ENCODE measurements around the gene NOTCH2.
"Not testable (repeated sequence)": the region's sequence is repeated elsewhere in the genome, so short reads cannot be mapped to it uniquely, and the experiment has no call there.

NOTCH2 gene

GRCh38 chr1:120092232-120093218 is 23.1 kb upstream of the NOTCH2 start:
- not testable (repeated sequence) for H3K9ac ChIP-seq (ENCODE audit: low read length); H3K23ac ChIP-seq (ENCODE audit: low read length); H3K79me2 ChIP-seq (ENCODE audit: control insufficient read depth, insufficient read depth, low read length); H2AK5ac ChIP-seq (ENCODE audit: low read length); H2BK120ac ChIP-seq (ENCODE audit: low read depth, low read length); H2BK15ac ChIP-seq (replicated peaks; ENCODE audit: low read depth); H3K27me3 ChIP-seq (ENCODE audit: insufficient read depth, low read length, poor library complexity); H3K56ac ChIP-seq (ENCODE audit: low read length); H4K5ac ChIP-seq (ENCODE audit: low read length); DNase-seq; H3K4ac ChIP-seq (ENCODE audit: low read depth, low read length); H2BK5ac ChIP-seq (ENCODE audit: low read length); H3K79me1 ChIP-seq (ENCODE audit: low read length); H3K4me3 ChIP-seq (ENCODE audit: low read length); H3K36me3 ChIP-seq (ENCODE audit: control insufficient read depth, insufficient read depth, low read length); H3K27ac ChIP-seq (ENCODE audit: low read depth, low read length); H4K8ac ChIP-seq (ENCODE audit: low read depth, low read length); H3K4me2 ChIP-seq (ENCODE audit: low read length); H3K4me1 ChIP-seq (ENCODE audit: control insufficient read depth, low read depth, low read length); H3K18ac ChIP-seq (ENCODE audit: low read length)
- no CpG with 5 or more reads among the region's 4 CpGs for WGBS (ENCODE audit: extremely low coverage, insufficient coverage, low lambda C conversion rate)

DNA sequence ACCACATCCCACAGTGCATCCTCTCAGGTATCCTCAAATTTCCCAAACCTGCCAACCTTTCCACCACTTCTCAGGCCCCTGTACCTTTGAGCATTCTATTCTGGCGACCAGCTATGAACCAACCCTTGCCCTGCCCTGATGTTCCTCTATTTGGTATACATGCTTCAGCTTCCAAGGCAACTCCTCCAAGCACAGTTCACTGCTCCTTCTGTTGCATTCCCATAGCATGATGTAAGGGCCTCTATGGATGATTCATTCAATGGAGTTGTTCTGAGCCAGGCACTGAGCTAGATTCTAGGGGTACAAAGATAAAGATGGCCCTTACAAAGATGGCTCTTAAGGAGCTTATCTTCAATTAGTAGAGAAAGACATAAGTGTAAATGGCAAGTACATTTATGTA is 21.4 kb upstream of the NOTCH2 start:
- H3K4ac ChIP-seq (ENCODE audit: low read depth, low read length); H3K18ac ChIP-seq (ENCODE audit: low read length); H3K36me3 ChIP-seq (ENCODE audit: control insufficient read depth, insufficient read depth, low read length); H2AK5ac ChIP-seq (ENCODE audit: low read length); H3K4me2 ChIP-seq (ENCODE audit: low read length); H2BK15ac ChIP-seq (replicated peaks; ENCODE audit: low read depth); H3K79me2 ChIP-seq (ENCODE audit: control insufficient read depth, insufficient read depth, low read length); H3K56ac ChIP-seq (ENCODE audit: low read length); H2BK120ac ChIP-seq (ENCODE audit: low read depth, low read length); H4K5ac ChIP-seq (ENCODE audit: low read length); H4K8ac ChIP-seq (ENCODE audit: low read depth, low read length); H3K27me3 ChIP-seq (ENCODE audit: insufficient read depth, low read length, poor library complexity); H2BK5ac ChIP-seq (ENCODE audit: low read length); H3K23ac ChIP-seq (ENCODE audit: low read length); H3K27ac ChIP-seq (ENCODE audit: low read depth, low read length); H3K4me1 ChIP-seq (ENCODE audit: control insufficient read depth, low read depth, low read length); DNase-seq; H3K9ac ChIP-seq (ENCODE audit: low read length); H3K4me3 ChIP-seq (ENCODE audit: low read length); H3K79me1 ChIP-seq (ENCODE audit: low read length): not testable (repeated sequence)
- no CpG with 5 or more reads among the region's 1 CpG for WGBS (ENCODE audit: extremely low coverage, insufficient coverage, low lambda C conversion rate)

DNA sequence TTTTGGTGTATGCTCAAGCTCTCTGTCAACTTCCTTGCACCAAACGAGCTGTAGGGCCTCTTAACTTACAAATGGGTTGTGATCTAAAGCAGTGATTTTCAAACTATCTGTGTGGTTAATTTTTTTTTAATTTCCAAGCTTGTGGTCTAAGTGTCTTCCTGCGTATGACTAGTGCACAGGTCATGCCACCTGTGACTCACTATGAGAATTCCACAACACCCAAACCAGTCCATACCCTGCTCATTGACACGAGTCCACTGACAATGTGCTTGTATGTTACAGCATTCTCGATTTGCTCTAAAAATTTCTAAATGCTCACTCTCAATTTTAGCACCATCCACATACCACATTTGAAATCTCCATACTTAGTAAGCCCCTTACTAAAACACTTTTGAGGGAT is 18.5 kb upstream of the NOTCH2 start:
- H3K18ac ChIP-seq (ENCODE audit: low read length); H3K4me2 ChIP-seq (ENCODE audit: low read length); H3K79me2 ChIP-seq (ENCODE audit: control insufficient read depth, insufficient read depth, low read length); H2AK5ac ChIP-seq (ENCODE audit: low read length); H3K9ac ChIP-seq (ENCODE audit: low read length); H3K79me1 ChIP-seq (ENCODE audit: low read length); H3K4me3 ChIP-seq (ENCODE audit: low read length); H3K27me3 ChIP-seq (ENCODE audit: insufficient read depth, low read length, poor library complexity); H3K4ac ChIP-seq (ENCODE audit: low read depth, low read length); H2BK15ac ChIP-seq (replicated peaks; ENCODE audit: low read depth); H4K8ac ChIP-seq (ENCODE audit: low read depth, low read length); H2BK5ac ChIP-seq (ENCODE audit: low read length); H3K27ac ChIP-seq (ENCODE audit: low read depth, low read length); H3K36me3 ChIP-seq (ENCODE audit: control insufficient read depth, insufficient read depth, low read length); H3K4me1 ChIP-seq (ENCODE audit: control insufficient read depth, low read depth, low read length); H3K23ac ChIP-seq (ENCODE audit: low read length); H4K5ac ChIP-seq (ENCODE audit: low read length); H3K56ac ChIP-seq (ENCODE audit: low read length); H2BK120ac ChIP-seq (ENCODE audit: low read depth, low read length); DNase-seq: not testable (repeated sequence)
- no CpG with 5 or more reads among the region's 4 CpGs for WGBS (ENCODE audit: extremely low coverage, insufficient coverage, low lambda C conversion rate)

- H3K9ac ChIP-seq (ENCODE audit: low read length); H4K5ac ChIP-seq (ENCODE audit: low read length); DNase-seq; H3K36me3 ChIP-seq (ENCODE audit: control insufficient read depth, insufficient read depth, low read length); H3K23ac ChIP-seq (ENCODE audit: low read length); H2AK5ac ChIP-seq (ENCODE audit: low read length); H4K8ac ChIP-seq (ENCODE audit: low read depth, low read length); H3K56ac ChIP-seq (ENCODE audit: low read length); H2BK15ac ChIP-seq (replicated peaks; ENCODE audit: low read depth); H2BK120ac ChIP-seq (ENCODE audit: low read depth, low read length); H3K27me3 ChIP-seq (ENCODE audit: insufficient read depth, low read length, poor library complexity); H3K27ac ChIP-seq (ENCODE audit: low read depth, low read length); H3K4ac ChIP-seq (ENCODE audit: low read depth, low read length); H3K4me2 ChIP-seq (ENCODE audit: low read length); H3K79me2 ChIP-seq (ENCODE audit: control insufficient read depth, insufficient read depth, low read length); H3K18ac ChIP-seq (ENCODE audit: low read length); H3K4me3 ChIP-seq (ENCODE audit: low read length); H3K79me1 ChIP-seq (ENCODE audit: low read length); H3K4me1 ChIP-seq (ENCODE audit: control insufficient read depth, low read depth, low read length); H2BK5ac ChIP-seq (ENCODE audit: low read length): not testable (repeated sequence)
- no CpG with 5 or more reads among the region's 8 CpGs for WGBS (ENCODE audit: extremely low coverage, insufficient coverage, low lambda C conversion rate)
These were observed 405 bp upstream of the NOTCH2 start for GRCh38 chr1:120069920-120070214.

DNA sequence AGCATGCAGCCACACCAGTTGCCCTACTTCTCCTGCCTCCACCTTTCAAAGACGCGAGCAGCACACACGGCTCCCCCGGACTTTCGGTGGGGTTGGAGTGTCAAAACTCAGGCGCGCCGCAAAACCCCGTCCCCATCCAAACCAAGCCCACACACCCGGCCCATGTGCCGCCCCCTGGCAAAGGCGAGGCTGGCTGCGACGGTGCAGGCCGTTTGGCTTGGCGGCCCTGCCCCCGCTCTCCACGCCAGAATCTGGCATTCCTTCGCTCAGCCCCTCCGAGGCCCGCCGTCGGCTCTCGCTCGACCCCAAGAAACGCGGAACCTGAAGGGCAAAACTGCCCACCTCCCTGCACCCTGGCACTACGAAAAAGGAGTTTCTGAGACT is 787 bp downstream of the NOTCH2 start:
- H3K4me2 ChIP-seq (ENCODE audit: low read length); H3K79me2 ChIP-seq (ENCODE audit: control insufficient read depth, insufficient read depth, low read length); H2BK15ac ChIP-seq (replicated peaks; ENCODE audit: low read depth); H3K9ac ChIP-seq (ENCODE audit: low read length); H4K8ac ChIP-seq (ENCODE audit: low read depth, low read length); H3K27me3 ChIP-seq (ENCODE audit: insufficient read depth, low read length, poor library complexity); H3K18ac ChIP-seq (ENCODE audit: low read length); H3K4me1 ChIP-seq (ENCODE audit: control insufficient read depth, low read depth, low read length); H3K4me3 ChIP-seq (ENCODE audit: low read length); H2AK5ac ChIP-seq (ENCODE audit: low read length); H3K79me1 ChIP-seq (ENCODE audit: low read length); H3K27ac ChIP-seq (ENCODE audit: low read depth, low read length); DNase-seq; H3K36me3 ChIP-seq (ENCODE audit: control insufficient read depth, insufficient read depth, low read length); H2BK5ac ChIP-seq (ENCODE audit: low read length); H2BK120ac ChIP-seq (ENCODE audit: low read depth, low read length); H3K23ac ChIP-seq (ENCODE audit: low read length); H3K4ac ChIP-seq (ENCODE audit: low read depth, low read length); H4K5ac ChIP-seq (ENCODE audit: low read length): not testable (repeated sequence)
- H3K56ac ChIP-seq (ENCODE audit: low read length), result peak overlapping the region; percentile 34
- no CpG with 5 or more reads among the region's 28 CpGs for WGBS (ENCODE audit: extremely low coverage, insufficient coverage, low lambda C conversion rate)

GRCh38 chr1:120048208-120048607 is 21.3 kb downstream of the NOTCH2 start:
- not testable (repeated sequence) for H3K79me2 ChIP-seq (ENCODE audit: control insufficient read depth, insufficient read depth, low read length); DNase-seq; H3K79me1 ChIP-seq (ENCODE audit: low read length); H3K18ac ChIP-seq (ENCODE audit: low read length); H2BK15ac ChIP-seq (replicated peaks; ENCODE audit: low read depth); H4K8ac ChIP-seq (ENCODE audit: low read depth, low read length); H3K56ac ChIP-seq (ENCODE audit: low read length); H3K23ac ChIP-seq (ENCODE audit: low read length); H3K4ac ChIP-seq (ENCODE audit: low read depth, low read length); H2BK5ac ChIP-seq (ENCODE audit: low read length); H2AK5ac ChIP-seq (ENCODE audit: low read length); H3K4me1 ChIP-seq (ENCODE audit: control insufficient read depth, low read depth, low read length); H3K36me3 ChIP-seq (ENCODE audit: control insufficient read depth, insufficient read depth, low read length); H3K4me2 ChIP-seq (ENCODE audit: low read length); H3K4me3 ChIP-seq (ENCODE audit: low read length); H4K5ac ChIP-seq (ENCODE audit: low read length); H3K9ac ChIP-seq (ENCODE audit: low read length); H3K27ac ChIP-seq (ENCODE audit: low read depth, low read length); H2BK120ac ChIP-seq (ENCODE audit: low read depth, low read length); H3K27me3 ChIP-seq (ENCODE audit: insufficient read depth, low read length, poor library complexity)
- WGBS (ENCODE audit: extremely low coverage, insufficient coverage, low lambda C conversion rate), result no CpG with 5 or more reads among the region's 2 CpGs
